Upper lobe of left lung (tissue), 6 donors: ENCODE data around the gene TSPAN32. TPM values are rescaled to one million over a fixed set of nuclear protein-coding genes. Genes with fewer than 3 reads are reported as not detected.

Experiments used
- ATAC-seq, 2 donors: fragments of 200-7000 bp; cut with Tn5 transposase; one replicate each; pipeline ENCODE4 v1.9.1; 2022; ENCODE audit warnings: mild to moderate bottlenecking in 2 of 2, moderate library complexity in 2 of 2; ENCODE audit not compliant: low FRiP score in 2 of 2
- DNase-seq, 2 donors: peaks; one replicate each; pipeline ENCODE4 v3.0.0-alpha.2; 2019 to 2020
- H3K27ac ChIP-seq, 4 donors: fragments of 200-600 bp; sonication (generic); one replicate each; pipeline ENCODE4 v1.5.1; 2016 to 2019
- H3K27me3 ChIP-seq, 4 donors: fragments of 200-600 bp; sonication (generic); one replicate each; pipeline ENCODE4 v1.5.1; 2017 to 2019
- H3K36me3 ChIP-seq, 4 donors: fragments of 200-600 bp; sonication (generic); one replicate each; pipeline ENCODE4 v1.5.1; 2016 to 2019
- H3K4me1 ChIP-seq, 4 donors: fragments of 200-600 bp; sonication (generic); one replicate each; pipeline ENCODE4 v1.5.1; 2018 to 2019
- H3K4me3 ChIP-seq, 4 donors: fragments of 200-600 bp; sonication (generic); one replicate each; pipeline ENCODE4 v1.5.1; 2017 to 2019; ENCODE audit warnings: mild to moderate bottlenecking in 2 of 4, moderate library complexity in 1 of 4
- H3K9me3 ChIP-seq, 4 donors: fragments of 200-600 bp; sonication (generic); one replicate each; pipeline ENCODE4 v1.5.1; 2018 to 2019
- CTCF ChIP-seq, 6 experiments: fragments of 450-650 bp in 4 of 6; fragments of 200-600 bp in 2 of 6; sonication (generic) in 2 of 6; IDR thresholded peaks; one replicate each; pipeline ENCODE4 v1.5.1; 2016 to 2019; ENCODE audit warnings: antibody characterized with exemption in 6 of 6
- EP300 ChIP-seq, 4 donors: sonication (generic); formaldehyde crosslinking; IDR thresholded peaks; one replicate each; pipeline ENCODE4 v1.5.1; 2017; ENCODE audit warnings: antibody characterized with exemption in 4 of 4, control low read depth in 2 of 4
- POLR2A ChIP-seq, 4 donors: fragments of 450-650 bp; IDR thresholded peaks; one replicate each; pipeline ENCODE4 v1.5.1; 2016 to 2017; ENCODE audit warnings: antibody characterized with exemption in 4 of 4, mild to moderate bottlenecking in 2 of 4
- POLR2AphosphoS5 ChIP-seq, 2 donors: sonication (generic); formaldehyde crosslinking; IDR thresholded peaks; one replicate each; pipeline ENCODE4 v1.5.1; 2017; ENCODE audit warnings: antibody characterized with exemption in 2 of 2
- WGBS, 2 donors: methylation state at CpG; one replicate each; pipeline ENCODE4 v1.1.5; 2017 to 2018; 5-methylcytosine and 5-hydroxymethylcytosine counted together
- total RNA-seq, 6 donors: library from RNA; depleted of rRNA in 4 of 6; stranded (reverse); fragments of >200 nt in 4 of 6; gene quantifications; one replicate each; pipeline versions ENCODE4 v1.1.0 to v1.2.1, GENCODE V29; 2016 to 2021
- donor health status: DM: no; HTN: no; CAD: no; lungs with moderate emphysema.
- donor health status: DM: no; HTN: yes; CAD: no; lungs with severe emphysema.

The TSPAN32 gene
- total RNA-seq, 6 donors from 2014 or later = 3.1 to 16.4 (median 6.8) TPM

- H3K27ac ChIP-seq = peak overlapping the region; percentile 43 to 65 (median 54)
Measured at GRCh38 chr11:2312232-2313042, 10.6 kb downstream of the TSPAN32 start.

GRCh38 chr11:2313051-2313951 lies 11.5 kb downstream of the TSPAN32 start:
- 87 to 94% methylated on average over 22 to 34 of the region's 34 CpGs for WGBS, 2 donors
- DNase-seq (peak in 1 of 2 donors; percentile 75), ATAC-seq (no peak)
- TF ChIP-seq POLR2A (IDR thresholded peaks at IDR 0.05) (no peak), POLR2AphosphoS5 (IDR thresholded peaks at IDR 0.05) (no peak), EP300 (IDR thresholded peaks at IDR 0.05) (no peak), CTCF (IDR thresholded peaks at IDR 0.05) (no peak)
- no peaks in the 10 kb centered on the region for H3K9me3 ChIP-seq
- no peak overlapping the region for H3K27ac ChIP-seq
- no peaks in the 10 kb centered on the region for H3K36me3 ChIP-seq
- peaks cover 19 to 39% (median 21%) of the 10 kb centered on the region in 4 donors for H3K4me1 ChIP-seq
- H3K4me3 ChIP-seq = no peak overlapping the region
- H3K27me3 ChIP-seq = no peaks in the 10 kb centered on the region

More at GRCh38 chr11:2312232-2313042, 10.6 kb downstream of the TSPAN32 start:
- Histone ChIP-seq H3K4me3 (no peak overlapping the region), H3K27me3 (no peaks in the 10 kb centered on the region), H3K9me3 (no peaks in the 10 kb centered on the region), H3K36me3 (no peaks in the 10 kb centered on the region), H3K4me1 (peaks cover 20 to 44% (median 23%) of the 10 kb centered on the region in 4 donors)
- ATAC-seq = peak in 1 of 2 donors; percentile 44
- TF ChIP-seq POLR2AphosphoS5 (IDR thresholded peaks at IDR 0.05) = peak in 1 of 2 donors; percentile 21
- no peak for TF ChIP-seq POLR2A (IDR thresholded peaks at IDR 0.05)
- 80% methylated on average over 2 to 22 of the region's 22 CpGs for WGBS, 2 donors
- peak in 1 of 2 donors; percentile 66 for DNase-seq

GRCh38 chr11:2314136-2314524 lies 12.3 kb downstream of the TSPAN32 start:
- H3K27ac ChIP-seq = peak overlapping the region; percentile 65 to 83 (median 81)
- H3K9me3 ChIP-seq = no peaks in the 10 kb centered on the region
- DNase-seq (no peak), ATAC-seq (no peak)
- H3K4me1 ChIP-seq = peaks cover 19 to 39% (median 21%) of the 10 kb centered on the region in 4 donors
- TF ChIP-seq CTCF (IDR thresholded peaks at IDR 0.05) (no peak), POLR2AphosphoS5 (IDR thresholded peaks at IDR 0.05) (no peak), POLR2A (IDR thresholded peaks at IDR 0.05) (no peak), EP300 (IDR thresholded peaks at IDR 0.05) (no peak)
- H3K27me3 ChIP-seq = no peaks in the 10 kb centered on the region
- 89 to 93% methylated on average over 7 of the region's 7 CpGs for WGBS, 2 donors
- H3K36me3 ChIP-seq = no peaks in the 10 kb centered on the region
- H3K4me3 ChIP-seq = no peak overlapping the region

GRCh38 chr11:2314525-2315394 lies 12.9 kb downstream of the TSPAN32 start:
- ATAC-seq = peak; percentile 67 to 70
- no peak overlapping the region for H3K4me3 ChIP-seq
- no peaks in the 10 kb centered on the region for H3K27me3 ChIP-seq
- DNase-seq = peak; percentile 66 to 82
- no peak for TF ChIP-seq POLR2A (IDR thresholded peaks at IDR 0.05)
- TF ChIP-seq EP300 (IDR thresholded peaks at IDR 0.05) = no peak
- TF ChIP-seq CTCF (IDR thresholded peaks at IDR 0.05) = no peak
- TF ChIP-seq POLR2AphosphoS5 (IDR thresholded peaks at IDR 0.05) = no peak
- H3K4me1 ChIP-seq = peaks cover 19 to 34% (median 21%) of the 10 kb centered on the region in 4 donors
- H3K9me3 ChIP-seq = no peaks in the 10 kb centered on the region
- WGBS, 2 donors = 43 to 45% methylated on average over 6 to 14 of the region's 16 CpGs
- H3K27ac ChIP-seq = peak overlapping the region; percentile 65 to 83 (median 81)
- H3K36me3 ChIP-seq = no peaks in the 10 kb centered on the region
